GM12872 (cell line): ENCODE measurements around the gene ELFN1.

ENCODE experiments used
- CTCF ChIP-seq: IDR thresholded peaks from 3 replicates; pipeline ENCODE4 v1.5.1; 2011; ENCODE audit warnings: low read depth, mild to moderate bottlenecking, low read length, moderate library complexity; ENCODE audit not compliant: insufficient read depth

The ELFN1 gene

GRCh38 chr7:1639071-1639470 is 31.0 kb upstream of the ELFN1 start:
- no peak for TF ChIP-seq CTCF

- TF ChIP-seq CTCF: no peak
Observed at GRCh38 chr7:1639532-1640175, 30.4 kb upstream of the ELFN1 start.

- TF ChIP-seq CTCF: no peak
Observed at GRCh38 chr7:1640376-1641172, 29.5 kb upstream of the ELFN1 start.

GRCh38 chr7:1641173-1641572 is 28.9 kb upstream of the ELFN1 start:
- no peak for TF ChIP-seq CTCF

- TF ChIP-seq CTCF: no peak
Observed at GRCh38 chr7:1641661-1642260, 28.3 kb upstream of the ELFN1 start.

- no peak for TF ChIP-seq CTCF
Observed at GRCh38 chr7:1642291-1642731, 27.8 kb upstream of the ELFN1 start.

GRCh38 chr7:1643270-1644092 is 26.6 kb upstream of the ELFN1 start:
- no peak for TF ChIP-seq CTCF
